Lung microvascular endothelial cell (primary cell): Measurements from ENCODE around the gene NOS2. TPM values are rescaled to one million over a fixed set of nuclear protein-coding genes. Genes with fewer than 3 reads are reported as not detected.
A peak's percentile ranks its signal among the peaks of the same experiment; 100 is the strongest.

Experiments used
- DNase-seq, 2 donors: peaks; one replicate each; pipeline versions ENCODE4 v3.0.0 to v3.0.0-alpha.2; 2010; ENCODE audit warnings: low read depth in 2 of 2
- total RNA-seq: library from RNA; depleted of rRNA; stranded (reverse); fragments of >200 nt; gene quantifications from 2 replicates; pipeline ENCODE4 v1.2.1, GENCODE V29; 2014

Gene NOS2
- total RNA-seq, 1 donor from 2014 or later: 0.20 TPM

DNA sequence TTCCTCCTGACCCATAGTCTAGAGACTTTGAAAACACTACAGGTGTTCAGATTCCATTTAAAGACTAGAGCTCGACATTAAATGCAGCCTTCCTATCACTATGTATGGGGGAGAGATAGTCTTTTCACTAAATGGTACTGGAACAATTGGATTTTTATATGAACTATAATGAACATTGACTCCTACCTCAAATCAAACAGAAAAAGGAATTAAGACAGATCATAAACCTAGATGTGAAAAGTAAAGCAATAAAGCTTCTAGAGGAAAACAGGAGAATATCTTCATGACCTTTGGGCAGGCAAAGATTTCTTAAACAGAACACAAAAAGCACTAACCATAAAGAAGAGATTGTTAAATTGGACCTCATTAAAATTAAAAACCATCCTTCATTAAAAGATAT, 18.8 kb upstream of the NOS2 start:
- no peak for DNase-seq

DNA sequence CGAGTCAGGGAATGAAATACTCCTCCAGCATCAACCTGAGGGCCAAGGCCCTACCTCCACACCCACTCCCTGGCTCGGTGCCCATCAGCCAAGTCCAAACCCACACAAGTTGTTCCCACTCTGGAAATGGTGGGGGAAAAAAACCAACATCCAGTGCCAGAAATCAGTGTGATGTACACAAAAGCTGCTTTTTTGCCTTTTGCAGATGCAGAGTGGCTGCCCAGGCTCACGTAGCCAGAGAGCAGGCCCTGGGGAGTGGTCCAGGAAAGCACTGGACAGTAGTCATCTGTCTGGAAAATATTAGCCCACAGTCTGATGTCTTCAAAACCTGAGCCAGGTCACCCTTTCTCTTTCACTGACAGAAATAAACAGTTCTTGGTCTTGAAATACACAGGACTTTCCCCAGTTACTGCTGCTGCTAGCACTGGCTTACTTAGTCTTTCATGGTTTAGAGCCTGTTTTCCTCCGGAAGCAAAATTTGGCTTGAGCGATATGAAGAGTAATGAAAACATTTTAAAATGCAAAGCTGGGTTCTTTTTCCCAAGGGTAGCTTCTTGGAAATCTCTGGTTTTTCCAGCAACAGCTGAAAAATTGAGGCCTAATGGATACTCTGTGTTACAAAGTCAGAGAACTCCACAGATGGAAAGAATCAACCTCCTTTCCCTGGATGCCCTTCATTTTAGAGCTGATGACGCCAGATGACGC, 18.2 kb upstream of the NOS2 start:
- DNase-seq: no peak

DNA sequence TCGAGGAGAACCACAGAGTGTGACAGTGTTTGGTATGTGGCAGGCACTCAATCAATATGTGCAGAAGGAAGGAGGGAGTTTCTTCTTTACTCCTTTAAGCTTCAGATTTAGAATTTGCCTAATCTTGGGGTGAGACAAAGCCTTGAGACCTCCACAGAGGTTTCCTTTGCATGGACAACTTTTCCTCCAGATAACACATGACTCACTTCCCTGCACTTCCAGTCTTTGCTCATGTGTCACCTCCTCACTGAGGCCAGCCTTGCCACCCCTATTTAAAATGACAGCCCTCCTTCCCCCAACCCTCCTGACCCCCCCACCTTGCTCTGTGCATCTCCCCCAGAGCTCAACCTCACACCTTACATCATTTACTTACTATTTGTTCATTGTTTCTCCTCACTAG, 17.4 kb upstream of the NOS2 start:
- peak in 1 of 2 donors; percentile 72 for DNase-seq

DNA sequence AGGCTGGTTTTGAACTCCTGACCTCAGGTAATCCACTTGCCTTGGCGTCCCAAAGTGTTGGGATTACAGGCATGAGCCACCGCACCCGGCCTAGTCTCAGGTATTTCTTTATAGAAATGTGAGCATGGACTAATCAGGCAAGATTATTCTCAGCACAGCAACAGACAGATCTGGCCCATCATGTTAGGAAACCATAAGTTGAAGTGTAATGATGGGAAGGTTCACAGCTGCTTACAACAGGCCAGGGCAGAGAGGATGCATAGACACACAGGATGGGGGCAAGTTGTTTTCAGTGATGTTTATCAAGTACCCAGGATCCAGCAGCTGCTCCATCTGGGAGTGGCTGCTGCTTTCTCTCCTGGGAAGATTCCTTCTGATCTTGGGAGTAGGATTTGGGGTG, 16.6 kb upstream of the NOS2 start:
- no peak for DNase-seq

DNA sequence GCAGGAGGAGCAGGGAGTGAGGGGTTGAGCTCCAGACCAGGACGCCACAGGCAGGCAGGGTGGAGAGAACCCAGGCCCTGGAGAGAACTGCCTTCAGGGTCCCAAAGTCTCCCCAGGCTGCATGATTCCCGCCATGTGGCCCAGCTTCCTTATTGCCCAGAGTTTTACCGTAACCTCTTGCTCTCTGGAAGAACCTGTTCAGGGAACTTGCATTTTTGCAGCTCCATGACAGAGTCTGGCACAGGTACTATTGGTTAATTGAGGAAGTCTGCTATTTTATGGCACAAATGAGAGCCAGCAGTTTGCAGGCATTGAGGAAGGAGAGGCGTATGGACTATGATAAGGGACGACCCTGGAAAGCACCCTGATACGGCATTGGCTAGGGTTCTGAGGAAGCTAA, 11.6 kb upstream of the NOS2 start:
- DNase-seq: no peak

DNA sequence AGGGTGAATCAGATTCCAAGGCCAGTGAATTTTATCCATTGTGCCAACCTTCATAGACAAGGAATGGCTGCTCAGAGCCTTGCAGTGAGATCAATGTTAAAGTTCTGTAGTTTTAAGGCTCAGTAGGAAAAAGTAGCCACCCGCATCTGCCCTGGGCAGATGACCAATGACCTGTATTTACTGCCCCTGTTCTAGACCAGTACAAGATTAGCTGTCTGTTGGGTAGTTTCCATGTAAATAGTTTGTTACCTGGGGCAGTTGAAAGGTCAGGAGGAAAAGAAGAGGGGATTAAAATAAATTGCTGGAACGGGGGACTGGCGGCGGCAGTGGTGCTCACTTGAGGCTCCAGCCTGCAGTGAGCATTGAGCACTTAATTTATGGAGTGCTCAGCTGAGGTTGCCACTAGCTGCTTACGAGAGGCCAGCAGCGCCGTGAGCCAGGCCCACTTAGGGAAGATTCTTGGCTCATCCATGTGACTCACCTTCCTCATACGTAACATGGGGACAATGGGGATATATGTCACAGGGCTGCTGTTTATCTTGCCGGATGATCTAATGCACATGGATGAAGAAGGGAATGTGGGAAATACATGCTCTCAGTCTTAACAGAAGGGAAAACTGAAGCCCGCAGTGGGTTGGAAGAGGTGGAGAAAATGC, 10.7 kb upstream of the NOS2 start:
- DNase-seq: peak; percentile 31 to 57

DNA sequence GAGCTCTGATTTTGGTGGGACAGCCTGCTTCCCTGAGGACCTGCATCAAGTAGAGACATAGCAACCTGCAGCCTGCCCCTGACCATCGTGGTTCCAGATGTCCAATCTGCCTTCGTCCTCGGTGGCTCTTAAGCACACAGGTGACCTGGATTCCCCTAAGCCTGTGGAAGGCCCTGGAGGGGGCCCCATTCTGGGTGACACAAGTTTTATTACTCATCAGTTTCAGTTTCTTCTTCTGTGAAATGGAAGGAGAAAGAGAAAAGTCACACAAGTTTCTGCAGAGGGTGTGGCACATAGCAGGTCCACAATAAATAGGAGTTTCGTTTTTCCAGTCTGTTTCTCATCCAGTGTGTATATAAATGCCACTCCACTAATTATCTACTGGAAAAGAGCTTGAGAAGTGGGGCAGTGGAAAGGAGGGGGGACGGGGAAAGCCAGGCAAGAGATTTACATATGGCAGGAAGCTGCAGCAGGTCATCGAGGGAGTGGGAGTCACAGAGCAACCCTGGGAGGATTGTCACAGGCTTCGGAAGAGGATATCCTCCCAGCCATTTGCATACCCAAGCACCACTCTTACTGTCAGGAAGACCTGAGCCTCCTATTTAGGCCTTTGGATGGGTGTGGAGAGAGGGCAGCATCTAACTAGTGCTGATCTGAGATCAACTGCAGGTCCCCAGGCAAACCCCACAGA, 10.0 kb upstream of the NOS2 start:
- DNase-seq: no peak

DNA sequence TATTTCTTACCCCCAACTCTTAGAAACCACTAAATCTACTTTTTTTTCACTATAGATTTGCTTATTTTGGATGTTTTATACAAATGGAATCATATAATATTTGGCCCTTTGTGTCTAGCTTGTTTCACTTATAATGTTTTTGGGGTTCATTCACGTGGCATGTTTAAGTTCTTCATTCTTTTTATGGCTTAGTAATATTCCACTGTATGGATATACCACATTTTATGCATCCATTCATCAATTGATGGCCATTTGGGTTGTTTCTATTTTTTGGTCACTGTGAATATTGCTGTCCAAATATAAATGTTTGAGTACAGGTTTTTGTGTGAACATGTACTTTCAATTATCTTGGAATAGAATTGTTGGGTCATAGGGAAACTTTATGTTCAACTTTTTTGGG, 9.2 kb upstream of the NOS2 start:
- no peak for DNase-seq

DNA sequence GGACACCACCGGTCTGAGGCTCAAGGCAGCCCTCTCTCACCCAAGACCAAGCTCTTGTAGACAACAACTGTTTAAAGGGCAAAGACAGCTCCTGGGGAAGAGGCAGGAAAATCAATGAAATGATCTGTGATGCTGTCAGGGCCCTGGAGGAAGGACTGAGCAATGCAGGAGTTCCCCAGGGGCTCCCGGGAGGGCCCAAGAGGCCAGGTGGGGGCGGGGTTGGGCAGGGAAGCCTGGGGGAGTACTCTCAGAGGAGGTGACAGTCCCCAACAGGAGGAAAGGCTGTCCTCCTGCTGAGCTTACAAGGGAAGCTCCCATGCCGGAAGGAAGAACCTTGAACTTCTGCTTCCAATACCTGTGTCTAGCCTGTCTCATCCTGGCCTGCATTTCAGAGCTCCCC, 8.3 kb upstream of the NOS2 start:
- DNase-seq: no peak

DNA sequence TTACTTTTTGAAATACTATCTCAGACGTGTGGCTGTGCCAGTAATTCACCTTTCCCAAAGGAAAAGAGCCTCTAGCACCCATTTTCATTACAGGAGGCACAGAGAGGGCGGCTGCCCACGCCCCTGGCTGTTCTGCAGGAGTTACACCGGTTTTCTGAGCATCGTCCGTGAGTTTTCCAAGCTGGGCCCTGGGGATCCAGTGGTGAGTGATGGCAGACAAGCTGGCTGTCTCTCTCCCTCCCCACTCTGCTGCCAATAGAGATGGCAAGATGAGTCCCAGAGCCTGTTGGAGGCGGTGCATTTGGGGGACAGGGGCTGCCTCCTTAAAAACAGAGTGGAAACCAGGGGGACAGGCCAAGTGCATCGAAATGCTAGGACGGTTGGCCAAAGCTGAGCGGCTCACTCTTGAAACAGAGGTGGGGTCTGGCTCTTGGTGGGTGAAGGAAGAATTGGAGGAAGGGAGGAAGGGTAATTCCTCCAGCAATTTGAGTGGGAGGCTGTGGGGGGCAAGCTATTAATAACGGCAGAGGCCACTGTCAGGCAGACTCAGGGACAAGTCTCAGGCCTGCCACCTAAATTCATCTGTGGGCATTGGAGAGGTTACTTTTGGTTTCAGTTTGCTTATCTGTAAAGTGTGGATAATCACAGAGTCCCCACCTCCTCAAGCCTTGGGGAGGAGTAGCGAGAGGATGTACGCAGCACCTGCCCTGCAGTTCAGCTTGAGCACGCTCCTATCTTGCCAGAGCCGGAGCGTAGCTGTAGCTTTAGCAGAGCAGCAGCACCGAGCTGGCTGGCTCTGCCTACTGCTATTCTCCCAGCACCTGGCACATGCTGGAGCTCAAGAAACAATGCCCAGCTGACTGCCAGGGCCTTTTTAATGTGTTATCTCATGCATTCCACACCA, 7.5 kb upstream of the NOS2 start:
- DNase-seq: peak in 1 of 2 donors; percentile 16

DNA sequence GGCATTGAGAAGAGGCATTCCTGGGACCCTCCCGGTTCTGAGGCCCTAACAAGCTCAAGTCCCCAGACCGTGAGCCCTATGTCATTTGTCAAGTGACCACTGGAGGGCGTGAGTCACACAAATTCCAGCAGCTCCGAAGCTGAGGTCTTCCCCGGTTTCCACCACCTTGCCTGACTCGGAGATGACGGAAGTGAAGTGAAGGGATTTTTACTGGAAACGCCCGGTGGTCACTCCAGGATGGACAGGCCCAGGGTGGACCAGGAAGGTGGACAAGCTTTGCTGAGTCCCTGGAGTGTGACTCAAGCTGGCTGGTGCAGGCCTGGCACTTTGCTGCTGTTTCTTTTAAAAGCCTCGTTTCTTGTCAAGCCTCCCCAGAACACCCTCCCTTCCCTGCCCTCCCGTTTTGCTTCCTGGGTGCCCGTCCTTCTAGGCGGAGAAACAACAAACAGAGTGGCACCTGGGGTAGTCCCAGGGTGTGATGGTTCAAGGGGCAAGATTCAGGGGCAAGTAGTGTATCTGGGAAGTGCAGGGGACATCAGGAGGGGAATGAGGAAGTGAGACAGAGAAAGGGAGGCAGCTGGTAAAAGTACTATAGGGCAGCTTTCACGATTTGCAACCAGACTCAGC, 5.3 kb upstream of the NOS2 start:
- peak; percentile 86 to 89 for DNase-seq

DNA sequence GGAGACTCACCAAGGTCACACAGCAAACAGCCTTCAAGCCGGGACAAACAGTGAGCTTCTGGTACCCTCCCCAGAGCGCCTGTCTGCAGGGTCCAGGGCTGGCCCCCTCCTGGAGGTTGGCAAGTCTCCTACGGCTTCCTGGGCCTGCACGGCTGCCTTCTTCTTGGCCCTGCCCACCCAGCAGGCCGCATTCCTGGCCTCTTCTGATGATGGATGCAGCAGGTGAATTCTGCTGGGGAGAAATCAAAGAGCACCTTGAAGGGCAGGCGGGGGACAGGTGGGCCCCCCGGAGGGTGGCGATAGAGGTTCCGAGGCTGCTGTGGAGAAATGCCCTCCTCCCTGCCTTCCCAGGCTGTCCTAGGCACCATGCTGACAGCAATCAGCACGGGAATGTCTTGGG, 3.8 kb upstream of the NOS2 start:
- no peak for DNase-seq

DNA sequence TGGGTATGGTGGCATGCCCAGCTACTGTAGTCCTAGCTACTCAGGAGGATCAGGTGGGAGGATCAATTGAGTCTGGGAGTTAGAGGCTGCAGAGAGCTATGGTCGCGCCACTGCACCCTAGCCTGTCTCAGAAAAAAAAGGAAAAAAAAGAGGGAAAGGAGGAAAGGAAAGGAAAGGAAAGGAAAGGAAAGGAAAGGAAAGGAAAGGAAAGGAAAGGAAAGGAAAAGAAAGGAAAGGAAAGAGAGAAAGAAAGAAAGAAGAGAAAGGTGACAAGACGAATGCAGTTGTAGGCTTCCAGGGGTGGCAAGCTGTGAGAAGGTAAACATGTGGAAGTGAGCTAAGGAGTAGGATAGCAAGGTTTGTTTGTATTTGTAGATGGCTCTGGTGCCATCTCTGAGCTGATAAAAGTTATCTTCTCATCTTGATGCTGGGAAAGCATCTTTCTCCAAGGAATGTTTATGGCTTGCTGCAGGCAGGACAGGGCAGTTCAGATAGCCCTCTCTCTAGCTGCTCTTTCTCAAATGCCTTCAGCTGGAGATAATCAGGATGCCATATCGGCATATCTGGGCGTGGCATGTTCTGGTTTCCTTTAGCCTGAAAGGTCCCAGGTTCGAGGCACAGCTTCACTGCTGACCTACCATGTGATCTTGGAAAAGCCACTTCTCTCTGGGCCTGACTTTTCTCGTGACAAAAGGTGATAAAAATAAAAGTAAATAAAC, 2.8 kb upstream of the NOS2 start:
- no peak for DNase-seq

DNA sequence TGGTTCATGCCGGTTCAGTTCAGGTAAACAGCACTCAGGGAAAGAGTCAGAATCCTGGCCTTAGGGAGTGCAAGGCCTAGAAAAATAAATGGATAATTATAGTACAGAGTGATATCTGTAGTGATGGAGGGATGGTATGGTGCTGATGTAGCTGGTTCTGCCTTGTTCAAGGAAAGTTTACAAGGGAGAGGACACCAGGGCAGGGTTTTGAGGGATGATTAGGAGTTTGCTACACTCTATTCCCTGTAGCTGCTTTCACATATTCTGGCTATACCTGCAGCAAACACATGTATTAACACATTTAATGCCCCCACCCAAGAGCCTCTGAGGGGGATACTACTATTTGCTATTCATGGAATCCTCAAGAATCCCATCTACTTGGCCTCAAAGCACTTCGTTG, 1.7 kb upstream of the NOS2 start:
- no peak for DNase-seq

DNA sequence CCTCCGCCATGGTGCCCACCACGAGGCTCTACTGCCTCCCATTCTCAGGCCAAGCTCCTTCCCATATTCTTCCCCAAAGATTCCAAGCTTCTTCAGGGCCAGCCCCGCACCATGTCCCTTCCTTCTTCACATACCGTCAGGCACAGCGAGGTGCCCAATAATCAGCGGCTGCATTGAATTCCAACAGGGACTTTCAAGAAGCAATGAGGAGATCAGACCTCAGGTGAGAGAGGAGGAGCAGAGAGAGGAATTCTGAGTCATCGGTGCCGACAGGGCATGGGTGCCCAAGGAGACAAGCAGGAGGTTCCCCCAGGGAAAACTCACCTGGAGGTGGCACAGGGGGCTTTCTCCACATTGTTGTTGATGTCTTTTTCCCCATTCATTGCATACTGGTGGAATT, 2.0 kb downstream of the NOS2 start:
- DNase-seq: no peak

DNA sequence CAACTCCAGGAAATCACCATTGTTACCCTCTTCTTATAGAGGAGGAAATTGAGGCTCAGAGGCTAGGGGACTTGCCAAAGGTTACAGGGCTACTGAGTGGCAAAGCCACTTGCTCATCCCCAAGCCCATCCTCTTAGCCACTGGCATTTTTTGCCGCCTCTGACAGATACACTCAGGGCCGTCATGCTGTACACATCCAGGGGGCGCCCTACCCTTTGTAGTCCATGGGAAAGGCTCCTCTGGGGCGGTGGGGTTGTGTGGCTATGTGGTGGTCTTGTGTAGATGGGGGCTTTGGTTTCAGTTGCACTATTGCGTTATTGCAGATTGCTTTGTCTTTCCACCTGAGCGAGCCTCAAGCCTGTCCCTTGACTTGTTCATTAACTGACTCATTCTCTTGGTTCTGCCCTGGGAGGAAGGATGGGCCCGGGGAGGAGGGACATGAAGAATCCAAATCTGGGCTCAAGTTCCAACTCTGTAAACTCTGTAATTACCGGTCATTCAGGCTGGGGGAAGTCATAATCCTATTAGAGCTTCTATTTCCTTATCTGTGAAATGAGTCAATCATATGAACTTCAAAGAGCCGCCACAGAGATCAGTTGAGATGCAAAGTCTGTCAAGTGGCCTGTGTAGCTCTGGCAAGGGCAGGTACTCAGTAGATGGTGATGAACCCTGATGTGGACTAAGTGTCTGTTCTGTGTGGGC, 2.8 kb downstream of the NOS2 start:
- no peak for DNase-seq

DNA sequence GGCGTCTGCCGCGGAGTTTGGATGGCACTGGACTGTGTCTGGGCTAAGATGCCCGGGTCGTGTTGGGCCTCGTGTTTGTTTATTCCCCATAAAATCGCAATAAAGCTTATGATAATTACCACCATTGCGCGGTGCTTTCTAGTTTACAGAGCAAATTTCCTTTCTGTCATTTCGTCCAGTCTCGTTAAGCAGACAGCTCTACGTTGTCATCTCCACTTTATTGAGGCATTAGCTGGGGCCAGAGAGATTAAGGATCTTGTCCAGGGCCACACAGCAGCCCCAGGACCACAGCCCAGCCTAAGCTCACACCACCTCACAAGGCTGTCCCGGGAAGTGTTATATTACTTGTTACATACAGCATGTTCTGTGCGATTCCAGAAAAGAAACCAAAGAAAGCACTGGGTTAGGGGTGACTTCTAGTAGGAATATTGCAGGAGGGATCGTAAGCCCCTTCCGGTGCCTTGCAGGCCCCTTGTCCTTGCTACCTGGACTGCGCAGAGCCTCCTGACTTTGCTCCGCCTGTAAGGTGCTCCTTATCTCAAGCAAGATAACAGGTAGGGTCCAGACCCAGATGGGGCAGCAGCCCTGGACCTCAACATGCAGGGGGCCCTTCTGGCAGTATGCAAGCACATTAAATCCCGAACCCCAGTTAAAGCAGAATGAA, 6.3 kb downstream of the NOS2 start:
- no peak for DNase-seq

DNA sequence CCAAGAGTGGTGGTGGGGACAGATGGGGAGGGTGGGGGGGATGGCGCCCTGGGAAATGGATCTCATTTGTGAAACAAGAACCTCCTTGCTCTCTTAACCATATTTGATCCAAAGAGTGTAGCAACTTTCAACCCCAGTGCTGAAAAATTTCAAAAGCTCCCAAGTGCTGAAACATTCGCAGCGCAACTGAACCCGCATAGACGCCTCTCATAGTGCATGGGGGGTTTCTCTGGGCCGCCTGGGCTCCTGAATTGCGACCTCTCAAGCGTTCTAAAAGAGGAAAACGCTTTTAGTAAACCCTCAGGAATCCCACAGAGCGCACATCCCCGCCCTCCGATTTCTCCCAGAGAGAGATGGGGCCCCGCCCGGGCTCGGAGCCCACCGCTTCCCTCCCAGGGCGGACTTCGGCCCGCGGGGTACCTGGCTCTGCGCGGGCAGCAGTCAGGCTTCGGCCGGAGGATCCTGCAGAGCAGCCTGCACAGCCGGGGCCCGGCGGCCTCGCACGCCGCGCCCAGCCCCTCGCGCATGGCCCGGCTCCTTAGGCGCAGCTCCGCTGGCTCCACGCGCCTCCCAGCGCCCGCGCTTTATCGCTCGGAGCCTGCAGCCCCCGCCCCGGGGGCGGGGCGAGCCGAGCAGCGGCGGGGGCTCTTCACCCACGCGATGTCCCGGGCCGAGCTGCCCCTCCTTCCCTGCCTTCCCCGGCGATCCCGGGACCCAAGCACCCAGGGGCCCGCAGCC, 7.0 kb downstream of the NOS2 start:
- DNase-seq: peak in 1 of 2 donors; percentile 19

DNA sequence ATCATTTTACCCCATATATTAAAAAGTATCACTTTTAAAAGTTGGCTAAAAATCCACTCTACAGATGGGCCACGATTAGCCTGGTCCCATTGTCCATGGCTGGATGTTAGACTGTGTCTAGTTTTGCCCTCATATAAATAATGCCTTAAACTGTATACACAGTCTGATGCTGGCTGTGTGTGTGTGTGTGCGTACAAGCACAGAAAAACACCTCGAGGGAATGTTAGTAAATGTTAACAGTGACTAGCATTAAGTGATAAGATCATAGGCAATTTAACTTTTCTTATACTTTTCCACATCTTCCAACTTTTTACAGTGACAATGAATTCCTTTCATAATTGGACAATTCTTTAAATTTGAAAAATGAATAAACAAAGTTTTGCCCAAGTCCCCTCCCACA, 8.2 kb downstream of the NOS2 start:
- no peak for DNase-seq
